RWPE2 (cell line): ENCODE data around the gene MAPKAPK5.
"Not testable (repeated sequence)": the region's sequence is repeated elsewhere in the genome, so short reads cannot be mapped to it uniquely, and the experiment has no call there.

Experiments used
- ATAC-seq: fragments of 200-7000 bp; cut with Tn5 transposase; 3 replicates; pipeline ENCODE4 v1.9.1; 2021; ENCODE audit warnings: low read depth
- DNase-seq: peaks from one replicate; pipeline ENCODE4 v3.0.0-alpha.2; 2020; ENCODE audit warnings: low spot score
- H3K27ac ChIP-seq: fragments of 450-650 bp; 2 replicates; pipeline ENCODE4 v1.5.1; 2017; ENCODE audit warnings: mild to moderate bottlenecking; ENCODE audit not compliant: poor library complexity, severe bottlenecking
- H3K27me3 ChIP-seq: fragments of 250-450 bp; sonication (Bioruptor Pico); 2 replicates; pipeline ENCODE4 v1.5.1; 2021; ENCODE audit warnings: mild to moderate bottlenecking, moderate library complexity; ENCODE audit not compliant: insufficient read depth, poor library complexity, severe bottlenecking
- H3K36me3 ChIP-seq: fragments of 250-450 bp; sonication (Bioruptor Pico); 2 replicates; pipeline ENCODE4 v1.5.1; 2020; ENCODE audit warnings: low read depth, mild to moderate bottlenecking, moderate library complexity
- H3K4me1 ChIP-seq: fragments of 250-450 bp; sonication (Bioruptor Pico); 2 replicates; pipeline ENCODE4 v1.5.1; 2021; ENCODE audit warnings: mild to moderate bottlenecking, moderate library complexity; ENCODE audit not compliant: insufficient read depth, poor library complexity, severe bottlenecking
- H3K4me3 ChIP-seq: fragments of 250-450 bp; sonication (Bioruptor Pico); 2 replicates; pipeline ENCODE4 v1.5.1; 2021; ENCODE audit warnings: mild to moderate bottlenecking, moderate library complexity; ENCODE audit not compliant: severe bottlenecking
- H3K9me3 ChIP-seq: fragments of 250-450 bp; sonication (Bioruptor Pico); 2 replicates; pipeline ENCODE4 v1.5.1; 2021; ENCODE audit warnings: mild to moderate bottlenecking, moderate library complexity; ENCODE audit not compliant: severe bottlenecking
- TF ChIP-seq, protein P1 (sequence below): fragments of 450-650 bp; IDR thresholded peaks from one replicate; pipeline ENCODE4 v1.5.1; 2017; ENCODE audit warnings: mild to moderate bottlenecking, moderate library complexity; ENCODE audit not compliant: poor library complexity, severe bottlenecking

MAPKAPK5 gene

GRCh38 chr12:111822886-111823285 is 19.1 kb upstream of the MAPKAPK5 start:
- Histone ChIP-seq H3K36me3 (no peaks in the 10 kb centered on the region), H3K4me3 (no peak overlapping the region), H3K27me3 (no peaks in the 10 kb centered on the region), H3K27ac (no peak overlapping the region), H3K4me1 (no peaks in the 10 kb centered on the region), H3K9me3 (no peaks in the 10 kb centered on the region)
- TF ChIP-seq, protein P1, sequence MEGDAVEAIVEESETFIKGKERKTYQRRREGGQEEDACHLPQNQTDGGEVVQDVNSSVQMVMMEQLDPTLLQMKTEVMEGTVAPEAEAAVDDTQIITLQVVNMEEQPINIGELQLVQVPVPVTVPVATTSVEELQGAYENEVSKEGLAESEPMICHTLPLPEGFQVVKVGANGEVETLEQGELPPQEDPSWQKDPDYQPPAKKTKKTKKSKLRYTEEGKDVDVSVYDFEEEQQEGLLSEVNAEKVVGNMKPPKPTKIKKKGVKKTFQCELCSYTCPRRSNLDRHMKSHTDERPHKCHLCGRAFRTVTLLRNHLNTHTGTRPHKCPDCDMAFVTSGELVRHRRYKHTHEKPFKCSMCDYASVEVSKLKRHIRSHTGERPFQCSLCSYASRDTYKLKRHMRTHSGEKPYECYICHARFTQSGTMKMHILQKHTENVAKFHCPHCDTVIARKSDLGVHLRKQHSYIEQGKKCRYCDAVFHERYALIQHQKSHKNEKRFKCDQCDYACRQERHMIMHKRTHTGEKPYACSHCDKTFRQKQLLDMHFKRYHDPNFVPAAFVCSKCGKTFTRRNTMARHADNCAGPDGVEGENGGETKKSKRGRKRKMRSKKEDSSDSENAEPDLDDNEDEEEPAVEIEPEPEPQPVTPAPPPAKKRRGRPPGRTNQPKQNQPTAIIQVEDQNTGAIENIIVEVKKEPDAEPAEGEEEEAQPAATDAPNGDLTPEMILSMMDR, result no peak
- DNase-seq (no peak), ATAC-seq (no peak)

GRCh38 chr12:111823891-111824290 is 18.1 kb upstream of the MAPKAPK5 start:
- no peaks in the 10 kb centered on the region for H3K4me1 ChIP-seq
- DNase-seq, result no peak
- H3K4me3 ChIP-seq, result no peak overlapping the region
- H3K36me3 ChIP-seq, result no peaks in the 10 kb centered on the region
- TF ChIP-seq, protein P1, result no peak
- no peak overlapping the region for H3K27ac ChIP-seq
- no peak for ATAC-seq
- H3K27me3 ChIP-seq, result no peaks in the 10 kb centered on the region
- H3K9me3 ChIP-seq, result no peaks in the 10 kb centered on the region

DNA sequence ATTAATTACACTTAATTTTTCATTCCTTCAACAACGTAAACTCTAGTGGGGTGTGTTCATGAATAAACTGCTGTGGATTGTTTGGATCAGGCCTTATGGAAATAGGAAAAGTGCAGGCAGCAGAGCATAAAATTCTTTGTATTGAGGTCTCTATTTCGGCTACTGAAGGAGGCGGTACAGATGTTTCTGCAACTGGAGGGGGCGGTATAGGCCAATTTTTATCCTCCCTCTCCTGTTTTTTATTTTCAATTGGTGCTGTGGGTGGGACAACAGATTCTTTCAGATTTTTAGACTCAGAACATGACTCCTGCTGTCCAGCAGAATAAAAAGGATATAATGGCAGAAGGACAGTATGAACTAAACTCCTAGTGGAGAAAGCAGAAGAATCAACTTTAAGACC is 17.7 kb upstream of the MAPKAPK5 start:
- ATAC-seq, H3K4me1 ChIP-seq, H3K27ac ChIP-seq, H3K9me3 ChIP-seq, H3K27me3 ChIP-seq, H3K36me3 ChIP-seq, H3K4me3 ChIP-seq, DNase-seq: not testable (repeated sequence)
- TF ChIP-seq, protein P1, result peak; percentile 32

DNA sequence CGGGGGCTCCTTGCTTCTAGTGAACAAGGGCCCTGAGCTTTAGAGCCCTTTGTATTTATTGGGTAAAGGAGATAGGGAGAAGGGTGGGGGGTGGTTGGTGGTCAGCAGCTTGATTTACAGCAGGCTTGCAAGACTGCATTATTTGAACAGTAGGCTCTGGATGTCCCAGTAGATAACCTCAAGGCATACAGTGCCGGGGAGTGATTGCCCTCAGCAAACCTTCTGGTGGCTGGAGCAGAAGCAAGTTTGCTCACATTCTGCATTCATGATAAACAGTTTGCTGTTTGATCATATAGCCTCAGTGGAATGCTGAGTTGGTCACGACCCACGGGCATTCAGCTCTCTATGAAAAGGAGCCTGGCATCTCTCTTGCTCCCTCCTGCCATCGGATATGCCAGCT is 16.5 kb upstream of the MAPKAPK5 start:
- Histone ChIP-seq H3K4me1 (no peaks in the 10 kb centered on the region), H3K9me3 (no peaks in the 10 kb centered on the region), H3K36me3 (no peaks in the 10 kb centered on the region), H3K27ac (no peak overlapping the region), H3K27me3 (no peaks in the 10 kb centered on the region), H3K4me3 (no peak overlapping the region)
- TF ChIP-seq, protein P1, result no peak
- DNase-seq (no peak), ATAC-seq (no peak)

DNA sequence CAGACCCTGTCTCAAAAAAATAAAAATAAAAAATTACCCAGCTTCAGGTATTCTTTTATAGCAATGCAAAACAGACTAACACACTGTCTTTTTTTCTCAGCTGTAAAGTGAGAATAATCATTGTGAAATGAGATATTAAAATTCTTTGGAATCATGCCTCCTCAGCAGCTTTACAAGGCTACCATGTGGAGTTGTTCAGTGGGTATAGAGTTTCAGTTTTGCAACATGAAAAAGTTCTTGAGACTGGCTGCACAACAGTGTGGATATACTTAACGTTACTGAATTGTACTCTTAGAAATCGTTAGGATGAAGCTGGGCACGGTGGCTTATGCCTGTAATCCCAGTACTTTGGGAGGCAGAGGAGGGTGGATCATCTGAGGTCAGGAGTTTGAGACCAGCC is 15.7 kb upstream of the MAPKAPK5 start:
- DNase-seq (no peak), ATAC-seq (no peak)
- no peaks in the 10 kb centered on the region for H3K9me3 ChIP-seq

More for the DNA sequence above, 15.7 kb upstream of the MAPKAPK5 start:
- Histone ChIP-seq H3K27ac (no peak overlapping the region), H3K4me3 (no peak overlapping the region), H3K36me3 (no peaks in the 10 kb centered on the region), H3K4me1 (no peaks in the 10 kb centered on the region), H3K27me3 (no peaks in the 10 kb centered on the region)
- TF ChIP-seq, protein P1, result no peak
